Astrocyte (in vitro differentiated cells and primary cell): ENCODE results near the gene PRKCA.

Source experiments
- CTCF ChIP-seq: IDR thresholded peaks from 2 replicates; pipeline ENCODE4 v1.5.1; 2011; ENCODE audit warnings: low read depth, mild to moderate bottlenecking, inconsistent platforms, low read length, moderate library complexity; ENCODE audit not compliant: insufficient read depth
- EZH2 ChIP-seq: IDR thresholded peaks from 2 replicates; pipeline ENCODE4 v1.6.1; 2012; ENCODE audit warnings: mild to moderate bottlenecking, low read length, inconsistent platforms; ENCODE audit not compliant: insufficient read depth

GRCh38 chr17:66647391-66647983 is 345.1 kb downstream of the PRKCA start:
- no peak for TF ChIP-seq CTCF
- TF ChIP-seq EZH2, result no peak
